Panc1 (cell line): ENCODE measurements around the gene OR2H2. TPM values are rescaled to one million over a fixed set of nuclear protein-coding genes. Genes with fewer than 3 reads are reported as not detected.

ENCODE experiments used
- ATAC-seq: fragments of 200-7000 bp; cut with Tn5 transposase; 2 replicates; pipeline ENCODE4 v1.9.1; 2020; ENCODE audit warnings: mild to moderate bottlenecking, moderate library complexity
- BruUV-seq: library from RNA; stranded (reverse); fragments of 400-500 nt; replicated peaks from 2 replicates; lab custom pipeline; 2021; lab: Mats Ljungman, UMichigan
- CTCF ChIA-PET: fragments of 300-600 bp; sonication (Branson Sonifier 250); formaldehyde crosslinking; loops from one replicate; lab custom pipeline; 2022; ENCODE audit warnings: antibody characterized with exemption; lab: Charles Lee
- POLR2A ChIA-PET: fragments of 300-600 bp; sonication (Branson Sonifier 250); formaldehyde crosslinking; loops from one replicate; lab custom pipeline; 2022; ENCODE audit warnings: antibody characterized with exemption; lab: Charles Lee
- DNase-seq: peaks from one replicate; pipeline ENCODE4 v3.0.0-alpha.2; 2010; ENCODE audit warnings: low read depth, low spot score
- H3K27ac ChIP-seq: 2 replicates; pipeline ENCODE4 v1.5.1; 2011; ENCODE audit warnings: mild to moderate bottlenecking, low read length, inconsistent platforms
- H3K27me3 ChIP-seq: fragments of 200-500 bp; sonication (Bioruptor generic); 2 replicates; pipeline ENCODE4 v1.6.0; 2014; ENCODE audit warnings: low read length, inconsistent platforms; ENCODE audit not compliant: control insufficient read depth, insufficient read depth
- H3K36me3 ChIP-seq: fragments of 200-500 bp; sonication (Bioruptor generic); 2 replicates; pipeline ENCODE4 v1.5.1; 2014; ENCODE audit warnings: inconsistent platforms, mild to moderate bottlenecking, low read length, moderate library complexity; ENCODE audit not compliant: control insufficient read depth, insufficient read depth
- H3K4me1 ChIP-seq: 2 replicates; pipeline ENCODE4 v1.5.1; 2011; ENCODE audit warnings: inconsistent platforms, mild to moderate bottlenecking, low read length, moderate library complexity; ENCODE audit not compliant: control insufficient read depth, insufficient read depth
- H3K4me3 ChIP-seq, 2 experiments: 2 replicates each; pipeline ENCODE4 v1.5.1; 2011 to 2012; ENCODE audit warnings: low read depth in 2 of 2, low read length in 2 of 2, mild to moderate bottlenecking in 2 of 2, inconsistent platforms in 1 of 2, moderate library complexity in 1 of 2
- H3K9me3 ChIP-seq: fragments of 200-500 bp; sonication (Bioruptor generic); 2 replicates; pipeline ENCODE4 v1.5.1; 2014; ENCODE audit warnings: low read depth, mild to moderate bottlenecking, inconsistent platforms, low read length, moderate library complexity; ENCODE audit not compliant: control insufficient read depth, insufficient read depth
- POLR2AphosphoS5 ChIP-seq: IDR thresholded peaks from 2 replicates; pipeline ENCODE4 v1.6.1; 2012; ENCODE audit warnings: mild to moderate bottlenecking, low read depth, low read length, moderate library complexity
- SIN3A ChIP-seq: IDR thresholded peaks from 2 replicates; pipeline ENCODE4 v1.6.1; 2012; ENCODE audit warnings: low read depth, mild to moderate bottlenecking, low read length, moderate library complexity, borderline replicate concordance; ENCODE audit not compliant: insufficient read depth
- TCF7L2 ChIP-seq: IDR thresholded peaks from 2 replicates; pipeline ENCODE4 v1.6.1; 2011; ENCODE audit warnings: mild to moderate bottlenecking, low read depth, low read length, inconsistent platforms
- in situ Hi-C: cut with HindIII; loops from 2 replicates; pipeline ENCODE4 v1.10.0; 2016; ENCODE audit warnings: low sequenced_read_pairs, low pct_unique_long_range_greater_than_20kb
- intact Hi-C: fragments of 100-400 bp; cut with micrococcal nuclease; formaldehyde crosslinking; loops from one replicate; pipeline ENCODE4 v1.10.0; 2022; ENCODE audit not compliant: unreplicated experiment
- total RNA-seq: library from RNA; stranded (reverse); gene quantifications from one replicate; pipeline ENCODE4 v1.2.1, GENCODE V29; 2021; ENCODE audit not compliant: unreplicated experiment
- TF ChIP-seq, protein P1 (sequence below), 2 experiments: IDR thresholded peaks; 2 replicates each; pipeline ENCODE4 v1.6.1; 2011 to 2012; ENCODE audit warnings: low read depth in 2 of 2, control low read depth in 1 of 2, low read length in 1 of 2, mild to moderate bottlenecking in 1 of 2, moderate library complexity in 1 of 2; ENCODE audit not compliant: insufficient read depth in 1 of 2
- TF ChIP-seq, protein P2 (sequence below): fragments of 450-650 bp; IDR thresholded peaks from 2 replicates; pipeline ENCODE4 v1.5.1; 2017; ENCODE audit warnings: mild to moderate bottlenecking

OR2H2 gene
- total RNA-seq, 1 experiment from 2014 or later, result not detected

DNA sequence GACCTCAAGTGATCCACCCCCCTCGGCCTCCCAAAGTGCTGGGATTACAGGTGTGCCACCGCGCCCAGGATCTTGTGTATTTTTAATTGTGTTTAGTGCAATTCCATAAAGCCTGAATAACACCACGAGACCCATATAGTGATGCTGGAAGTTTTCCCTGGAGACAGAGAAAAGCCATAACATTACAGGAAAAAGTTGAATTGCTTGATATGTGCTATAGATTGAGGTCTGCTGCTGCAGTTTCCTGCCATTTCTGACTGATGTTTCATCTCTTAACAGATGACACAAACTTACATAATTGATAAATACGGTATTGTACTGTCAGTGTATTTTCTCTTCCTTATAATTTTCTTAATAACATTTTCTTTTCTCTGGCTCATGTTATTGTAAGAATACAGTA, 18.1 kb upstream of the OR2H2 start:
- CTCF ChIA-PET, result no interaction called here

DNA sequence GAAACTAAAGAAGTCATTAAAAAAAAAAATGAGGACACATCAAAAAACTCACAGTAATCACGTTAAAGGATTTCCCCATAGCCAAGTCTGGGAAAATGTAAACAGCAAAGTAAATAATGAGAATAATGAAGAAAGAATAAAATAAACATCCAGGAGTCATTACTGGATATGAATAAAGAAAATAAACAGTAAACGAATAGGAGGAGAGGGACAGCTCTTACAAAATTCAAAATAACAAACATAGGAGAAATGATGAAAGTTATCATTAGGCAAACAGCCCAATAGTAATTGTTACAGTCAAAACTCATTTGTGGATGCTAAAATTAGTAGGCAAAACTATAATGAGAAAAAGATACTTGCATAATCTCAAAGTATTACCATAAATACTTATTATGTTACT, 17.4 kb upstream of the OR2H2 start:
- TF ChIP-seq TCF7L2, result no peak
- TF ChIP-seq POLR2AphosphoS5, result no peak
- TF ChIP-seq, protein P1, sequence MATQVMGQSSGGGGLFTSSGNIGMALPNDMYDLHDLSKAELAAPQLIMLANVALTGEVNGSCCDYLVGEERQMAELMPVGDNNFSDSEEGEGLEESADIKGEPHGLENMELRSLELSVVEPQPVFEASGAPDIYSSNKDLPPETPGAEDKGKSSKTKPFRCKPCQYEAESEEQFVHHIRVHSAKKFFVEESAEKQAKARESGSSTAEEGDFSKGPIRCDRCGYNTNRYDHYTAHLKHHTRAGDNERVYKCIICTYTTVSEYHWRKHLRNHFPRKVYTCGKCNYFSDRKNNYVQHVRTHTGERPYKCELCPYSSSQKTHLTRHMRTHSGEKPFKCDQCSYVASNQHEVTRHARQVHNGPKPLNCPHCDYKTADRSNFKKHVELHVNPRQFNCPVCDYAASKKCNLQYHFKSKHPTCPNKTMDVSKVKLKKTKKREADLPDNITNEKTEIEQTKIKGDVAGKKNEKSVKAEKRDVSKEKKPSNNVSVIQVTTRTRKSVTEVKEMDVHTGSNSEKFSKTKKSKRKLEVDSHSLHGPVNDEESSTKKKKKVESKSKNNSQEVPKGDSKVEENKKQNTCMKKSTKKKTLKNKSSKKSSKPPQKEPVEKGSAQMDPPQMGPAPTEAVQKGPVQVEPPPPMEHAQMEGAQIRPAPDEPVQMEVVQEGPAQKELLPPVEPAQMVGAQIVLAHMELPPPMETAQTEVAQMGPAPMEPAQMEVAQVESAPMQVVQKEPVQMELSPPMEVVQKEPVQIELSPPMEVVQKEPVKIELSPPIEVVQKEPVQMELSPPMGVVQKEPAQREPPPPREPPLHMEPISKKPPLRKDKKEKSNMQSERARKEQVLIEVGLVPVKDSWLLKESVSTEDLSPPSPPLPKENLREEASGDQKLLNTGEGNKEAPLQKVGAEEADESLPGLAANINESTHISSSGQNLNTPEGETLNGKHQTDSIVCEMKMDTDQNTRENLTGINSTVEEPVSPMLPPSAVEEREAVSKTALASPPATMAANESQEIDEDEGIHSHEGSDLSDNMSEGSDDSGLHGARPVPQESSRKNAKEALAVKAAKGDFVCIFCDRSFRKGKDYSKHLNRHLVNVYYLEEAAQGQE (IDR thresholded peaks at IDR 0.05; ENCODE audit: insufficient read depth in 1 of 2, low read depth in 2 of 2, low read length in 1 of 2), result no peak
- TF ChIP-seq, protein P2, sequence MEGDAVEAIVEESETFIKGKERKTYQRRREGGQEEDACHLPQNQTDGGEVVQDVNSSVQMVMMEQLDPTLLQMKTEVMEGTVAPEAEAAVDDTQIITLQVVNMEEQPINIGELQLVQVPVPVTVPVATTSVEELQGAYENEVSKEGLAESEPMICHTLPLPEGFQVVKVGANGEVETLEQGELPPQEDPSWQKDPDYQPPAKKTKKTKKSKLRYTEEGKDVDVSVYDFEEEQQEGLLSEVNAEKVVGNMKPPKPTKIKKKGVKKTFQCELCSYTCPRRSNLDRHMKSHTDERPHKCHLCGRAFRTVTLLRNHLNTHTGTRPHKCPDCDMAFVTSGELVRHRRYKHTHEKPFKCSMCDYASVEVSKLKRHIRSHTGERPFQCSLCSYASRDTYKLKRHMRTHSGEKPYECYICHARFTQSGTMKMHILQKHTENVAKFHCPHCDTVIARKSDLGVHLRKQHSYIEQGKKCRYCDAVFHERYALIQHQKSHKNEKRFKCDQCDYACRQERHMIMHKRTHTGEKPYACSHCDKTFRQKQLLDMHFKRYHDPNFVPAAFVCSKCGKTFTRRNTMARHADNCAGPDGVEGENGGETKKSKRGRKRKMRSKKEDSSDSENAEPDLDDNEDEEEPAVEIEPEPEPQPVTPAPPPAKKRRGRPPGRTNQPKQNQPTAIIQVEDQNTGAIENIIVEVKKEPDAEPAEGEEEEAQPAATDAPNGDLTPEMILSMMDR, result no peak
- TF ChIP-seq SIN3A, result no peak
- ATAC-seq (no peak), DNase-seq (no peak)
- Histone ChIP-seq H3K36me3 (no peaks in the 10 kb centered on the region), H3K27ac (no peak overlapping the region), H3K9me3 (no peaks in the 10 kb centered on the region), H3K4me3 (no peak overlapping the region), H3K27me3 (peaks cover 15% of the 10 kb centered on the region), H3K4me1 (no peaks in the 10 kb centered on the region)
- CTCF ChIA-PET, result no interaction called here
- intact Hi-C loops (no loop called here), in situ Hi-C loops (no loop called here)
- POLR2A ChIA-PET, result no interaction called here
- no TSS peak for BruUV-seq

More for the DNA sequence above, 18.1 kb upstream of the OR2H2 start:
- DNase-seq, result no peak
- peaks cover 13% of the 10 kb centered on the region for H3K27me3 ChIP-seq
- no TSS peak for BruUV-seq
- no peaks in the 10 kb centered on the region for H3K36me3 ChIP-seq
- no peak for ATAC-seq
- in situ Hi-C loops (no loop called here), intact Hi-C loops (no loop called here)
- H3K27ac ChIP-seq, result no peak overlapping the region
- POLR2A ChIA-PET, result no interaction called here
- H3K4me1 ChIP-seq, result no peaks in the 10 kb centered on the region
- TF ChIP-seq POLR2AphosphoS5 (no peak), TCF7L2 (no peak), SIN3A (no peak)
- TF ChIP-seq, protein P2, result no peak
- TF ChIP-seq, protein P1 (IDR thresholded peaks at IDR 0.05; ENCODE audit: insufficient read depth in 1 of 2, low read depth in 2 of 2, low read length in 1 of 2), result no peak
- no peak overlapping the region for H3K4me3 ChIP-seq
- no peaks in the 10 kb centered on the region for H3K9me3 ChIP-seq
